HCT116 (cell line): ENCODE data around the gene TMEM254.

Experiments used
- EZH2 ChIP-seq: fragments of 200-600 bp; sonication (generic); IDR thresholded peaks from 2 replicates; pipeline ENCODE4 v1.6.1; 2017; ENCODE audit warnings: antibody characterized with exemption, mixed run types
- JUND ChIP-seq: IDR thresholded peaks from 2 replicates; pipeline ENCODE4 v1.6.1; 2012
- POLR2A ChIP-seq: IDR thresholded peaks from 2 replicates; pipeline ENCODE4 v1.7.0; 2011; ENCODE audit warnings: borderline replicate concordance; ENCODE audit not compliant: insufficient read depth, insufficient read length; ENCODE audit errors: extremely low read depth
- POLR2AphosphoS5 ChIP-seq: IDR thresholded peaks from 2 replicates; pipeline ENCODE4 v1.6.1; 2011; ENCODE audit warnings: mild to moderate bottlenecking, low read depth, low read length, moderate library complexity
- TCF7L2 ChIP-seq: IDR thresholded peaks from 2 replicates; pipeline ENCODE4 v1.7.0; 2011; ENCODE audit warnings: borderline replicate concordance, inconsistent platforms; ENCODE audit not compliant: insufficient read depth, insufficient read length; ENCODE audit errors: extremely low read depth
- TF ChIP-seq, protein P1 (sequence below), 3 experiments: fragments of 200-600 bp in 1 of 3; sonication (generic) in 1 of 3; IDR thresholded peaks in 2 of 3; conservative IDR thresholded peaks in 1 of 3; 2 replicates each; pipeline ENCODE4 v1.5.1; 2012 to 2017; ENCODE audit warnings: low read depth in 2 of 3, low read length in 2 of 3, antibody characterized with exemption in 1 of 3, borderline replicate concordance in 1 of 3, control low read depth in 1 of 3, mild to moderate bottlenecking in 1 of 3, mixed read lengths in 1 of 3, mixed run types in 1 of 3, moderate library complexity in 1 of 3; ENCODE audit not compliant: insufficient read depth in 1 of 3
- TF ChIP-seq, protein P2 (sequence below): IDR thresholded peaks from 2 replicates; pipeline ENCODE4 v1.6.1; 2012; ENCODE audit warnings: low read depth

DNA sequence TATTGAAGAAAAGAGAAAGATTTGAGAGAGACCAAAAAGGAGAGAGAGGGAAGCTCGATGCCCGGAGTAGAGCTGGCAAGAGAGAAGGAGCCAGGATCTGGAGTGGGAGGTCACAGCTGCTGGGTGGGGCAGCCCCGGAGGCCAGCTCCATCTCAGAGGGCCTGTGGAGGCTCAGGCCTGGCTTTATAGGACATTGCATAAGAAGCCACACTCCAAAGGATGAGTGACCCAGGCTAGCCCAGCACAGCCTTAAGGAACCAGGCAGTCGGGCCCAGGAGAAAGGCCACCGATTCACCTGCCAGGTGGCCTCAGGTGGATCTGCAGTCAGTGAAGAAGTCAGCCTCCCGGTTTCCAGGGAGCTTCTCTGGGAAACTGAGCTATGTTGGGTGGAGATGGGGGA lies 54.7 kb downstream of the TMEM254 start:
- TF ChIP-seq, protein P1, sequence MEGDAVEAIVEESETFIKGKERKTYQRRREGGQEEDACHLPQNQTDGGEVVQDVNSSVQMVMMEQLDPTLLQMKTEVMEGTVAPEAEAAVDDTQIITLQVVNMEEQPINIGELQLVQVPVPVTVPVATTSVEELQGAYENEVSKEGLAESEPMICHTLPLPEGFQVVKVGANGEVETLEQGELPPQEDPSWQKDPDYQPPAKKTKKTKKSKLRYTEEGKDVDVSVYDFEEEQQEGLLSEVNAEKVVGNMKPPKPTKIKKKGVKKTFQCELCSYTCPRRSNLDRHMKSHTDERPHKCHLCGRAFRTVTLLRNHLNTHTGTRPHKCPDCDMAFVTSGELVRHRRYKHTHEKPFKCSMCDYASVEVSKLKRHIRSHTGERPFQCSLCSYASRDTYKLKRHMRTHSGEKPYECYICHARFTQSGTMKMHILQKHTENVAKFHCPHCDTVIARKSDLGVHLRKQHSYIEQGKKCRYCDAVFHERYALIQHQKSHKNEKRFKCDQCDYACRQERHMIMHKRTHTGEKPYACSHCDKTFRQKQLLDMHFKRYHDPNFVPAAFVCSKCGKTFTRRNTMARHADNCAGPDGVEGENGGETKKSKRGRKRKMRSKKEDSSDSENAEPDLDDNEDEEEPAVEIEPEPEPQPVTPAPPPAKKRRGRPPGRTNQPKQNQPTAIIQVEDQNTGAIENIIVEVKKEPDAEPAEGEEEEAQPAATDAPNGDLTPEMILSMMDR (IDR thresholded peaks at IDR 0.05 in 2 of 3, conservative IDR thresholded peaks at IDR 0.05 in 1 of 3; ENCODE audit: borderline replicate concordance in 1 of 3, insufficient read depth in 1 of 3, low read depth in 2 of 3, low read length in 2 of 3): no peak
- TF ChIP-seq POLR2A (no peak), POLR2AphosphoS5 (no peak), EZH2 (no peak), JUND (no peak), TCF7L2 (no peak)
- TF ChIP-seq, protein P2, sequence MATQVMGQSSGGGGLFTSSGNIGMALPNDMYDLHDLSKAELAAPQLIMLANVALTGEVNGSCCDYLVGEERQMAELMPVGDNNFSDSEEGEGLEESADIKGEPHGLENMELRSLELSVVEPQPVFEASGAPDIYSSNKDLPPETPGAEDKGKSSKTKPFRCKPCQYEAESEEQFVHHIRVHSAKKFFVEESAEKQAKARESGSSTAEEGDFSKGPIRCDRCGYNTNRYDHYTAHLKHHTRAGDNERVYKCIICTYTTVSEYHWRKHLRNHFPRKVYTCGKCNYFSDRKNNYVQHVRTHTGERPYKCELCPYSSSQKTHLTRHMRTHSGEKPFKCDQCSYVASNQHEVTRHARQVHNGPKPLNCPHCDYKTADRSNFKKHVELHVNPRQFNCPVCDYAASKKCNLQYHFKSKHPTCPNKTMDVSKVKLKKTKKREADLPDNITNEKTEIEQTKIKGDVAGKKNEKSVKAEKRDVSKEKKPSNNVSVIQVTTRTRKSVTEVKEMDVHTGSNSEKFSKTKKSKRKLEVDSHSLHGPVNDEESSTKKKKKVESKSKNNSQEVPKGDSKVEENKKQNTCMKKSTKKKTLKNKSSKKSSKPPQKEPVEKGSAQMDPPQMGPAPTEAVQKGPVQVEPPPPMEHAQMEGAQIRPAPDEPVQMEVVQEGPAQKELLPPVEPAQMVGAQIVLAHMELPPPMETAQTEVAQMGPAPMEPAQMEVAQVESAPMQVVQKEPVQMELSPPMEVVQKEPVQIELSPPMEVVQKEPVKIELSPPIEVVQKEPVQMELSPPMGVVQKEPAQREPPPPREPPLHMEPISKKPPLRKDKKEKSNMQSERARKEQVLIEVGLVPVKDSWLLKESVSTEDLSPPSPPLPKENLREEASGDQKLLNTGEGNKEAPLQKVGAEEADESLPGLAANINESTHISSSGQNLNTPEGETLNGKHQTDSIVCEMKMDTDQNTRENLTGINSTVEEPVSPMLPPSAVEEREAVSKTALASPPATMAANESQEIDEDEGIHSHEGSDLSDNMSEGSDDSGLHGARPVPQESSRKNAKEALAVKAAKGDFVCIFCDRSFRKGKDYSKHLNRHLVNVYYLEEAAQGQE: no peak
